Middle frontal gyrus (tissue), 1 donor: ENCODE results near the gene FGA.
"Not testable (repeated sequence)": the region's sequence is repeated elsewhere in the genome, so short reads cannot be mapped to it uniquely, and the experiment has no call there.

Experiments
- DNase-seq: peaks from one replicate; pipeline ENCODE4 v3.0.0-alpha.2; 2015; ENCODE audit warnings: low spot score; ENCODE audit errors: extremely low spot score

The FGA gene

GRCh38 chr4:154608361-154609252 is 18.1 kb upstream of the FGA start:
- no peak for DNase-seq

GRCh38 chr4:154606728-154607723 is 16.5 kb upstream of the FGA start:
- DNase-seq = no peak

- no peak for DNase-seq
Observed at GRCh38 chr4:154604696-154605200, 14.2 kb upstream of the FGA start.

GRCh38 chr4:154603033-154603943 is 12.7 kb upstream of the FGA start:
- no peak for DNase-seq

- DNase-seq = no peak
Observed at GRCh38 chr4:154602404-154603020, 12.0 kb upstream of the FGA start.

- DNase-seq = no peak
Observed at GRCh38 chr4:154597798-154598774, 7.5 kb upstream of the FGA start.

- DNase-seq = not testable (repeated sequence)
Observed at GRCh38 chr4:154597281-154597680, 6.7 kb upstream of the FGA start.

- no peak for DNase-seq
Observed at GRCh38 chr4:154595807-154596206, 5.3 kb upstream of the FGA start.

GRCh38 chr4:154594343-154594742 is 3.8 kb upstream of the FGA start:
- DNase-seq = not testable (repeated sequence)

- no peak for DNase-seq
Observed at GRCh38 chr4:154593868-154594267, 3.3 kb upstream of the FGA start.

- DNase-seq = no peak
Observed at GRCh38 chr4:154591890-154592289, 1.3 kb upstream of the FGA start.

- no peak for DNase-seq
Observed at GRCh38 chr4:154589296-154590197, 995 bp downstream of the FGA start.

- DNase-seq = no peak
Observed at GRCh38 chr4:154588198-154588597, 2.3 kb downstream of the FGA start.

- no peak for DNase-seq
Observed at GRCh38 chr4:154586296-154587033, 4.1 kb downstream of the FGA start.

- no peak for DNase-seq
Observed at GRCh38 chr4:154585369-154586018, 5.0 kb downstream of the FGA start.

- no peak for DNase-seq
Observed at GRCh38 chr4:154584259-154584658, 6.3 kb downstream of the FGA start.

- DNase-seq = no peak
Observed at GRCh38 chr4:154583677-154584076, 6.9 kb downstream of the FGA start.
